ENCODE data around the gene REP15.
A peak's percentile ranks its signal among the peaks of the same experiment; 100 is the strongest.
"Not testable (repeated sequence)": the region's sequence is repeated elsewhere in the genome, so short reads cannot be mapped to it uniquely, and the experiment has no call there.

The REP15 gene, protein sequence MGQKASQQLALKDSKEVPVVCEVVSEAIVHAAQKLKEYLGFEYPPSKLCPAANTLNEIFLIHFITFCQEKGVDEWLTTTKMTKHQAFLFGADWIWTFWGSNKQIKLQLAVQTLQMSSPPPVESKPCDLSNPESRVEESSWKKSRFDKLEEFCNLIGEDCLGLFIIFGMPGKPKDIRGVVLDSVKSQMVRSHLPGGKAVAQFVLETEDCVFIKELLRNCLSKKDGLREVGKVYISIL

GRCh38 chr12:27696293-27696652 lies at the start of gene REP15:
REP15 (plus strand) TSS chr12:27696447; CDS start chr12:27696563, 116 bp downstream.
- no peak for DNase-seq

GRCh38 chr12:27650011-27650410 lies 46.2 kb upstream of the REP15 start:
- no peak for DNase-seq

DNA sequence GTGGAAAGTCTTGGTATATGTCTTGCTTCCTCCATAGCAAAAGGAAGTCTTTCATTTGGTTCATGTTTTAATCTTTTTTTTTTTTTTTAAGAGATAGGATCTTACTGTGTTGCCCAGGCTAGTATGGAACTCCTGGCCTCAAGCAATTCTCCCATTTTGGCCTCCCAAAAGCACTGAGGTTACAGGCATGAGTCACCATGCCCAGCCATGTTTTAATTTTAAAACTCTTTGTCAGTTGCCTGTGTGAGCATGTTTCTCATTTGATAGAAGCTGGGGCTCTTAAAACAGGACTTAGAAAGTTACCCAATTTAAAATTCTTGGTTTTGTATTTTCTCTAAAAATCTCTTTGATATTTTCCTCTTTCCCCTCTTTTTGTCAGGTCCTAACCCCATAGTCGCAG lies 45.0 kb upstream of the REP15 start:
- DNase-seq: no peak

DNA sequence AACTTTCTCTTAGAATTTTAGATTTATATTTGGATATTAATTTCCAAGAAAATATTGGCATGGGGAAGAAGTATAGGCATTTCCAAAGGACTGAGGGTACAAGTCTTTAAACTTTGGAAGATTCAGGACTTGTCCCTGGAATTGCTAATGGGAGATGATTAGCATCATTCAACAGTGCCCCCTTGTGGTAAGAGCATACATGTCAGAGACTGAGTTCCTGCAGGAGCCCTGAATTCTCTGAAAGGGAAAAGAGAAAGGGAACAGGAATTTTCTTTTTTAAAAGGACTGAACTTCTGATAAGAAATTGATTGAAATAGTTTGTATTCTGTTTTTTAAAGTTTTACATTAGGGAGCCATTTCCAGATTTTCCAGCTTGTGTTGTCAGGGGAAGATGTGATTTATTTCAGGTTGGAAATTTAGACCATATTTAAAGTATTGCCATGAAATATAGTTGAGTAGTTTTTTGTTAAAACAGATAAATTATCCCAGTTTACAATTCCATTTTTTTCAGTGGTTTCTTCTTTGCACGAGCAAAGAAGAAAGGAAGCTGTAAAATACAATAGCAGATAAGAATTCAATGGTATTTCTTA lies 44.0 kb upstream of the REP15 start:
- DNase-seq: peak; percentile 55

GRCh38 chr12:27653661-27654060 lies 42.6 kb upstream of the REP15 start:
- no peak for DNase-seq

DNA sequence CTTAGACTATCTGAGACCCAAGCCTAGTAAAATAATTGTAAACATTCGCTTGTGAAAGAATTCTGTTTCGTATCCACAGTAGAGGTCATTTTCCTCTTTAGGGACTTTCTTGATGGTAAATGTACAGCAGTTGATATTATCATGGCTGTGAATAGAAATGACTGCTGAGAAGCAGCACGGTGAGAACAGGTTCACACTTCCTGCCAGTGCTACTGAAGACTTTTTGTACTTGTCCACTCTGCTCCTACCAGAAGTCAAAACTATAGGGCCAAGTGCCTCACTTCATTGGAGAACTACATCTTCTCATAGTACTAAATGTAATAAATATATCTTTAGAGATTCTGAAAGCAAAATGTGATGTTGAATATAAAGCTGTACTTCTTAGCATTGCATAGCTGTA lies 40.8 kb upstream of the REP15 start:
- not testable (repeated sequence) for DNase-seq

GRCh38 chr12:27657296-27657695 lies 39.0 kb upstream of the REP15 start:
- no peak for DNase-seq

DNA sequence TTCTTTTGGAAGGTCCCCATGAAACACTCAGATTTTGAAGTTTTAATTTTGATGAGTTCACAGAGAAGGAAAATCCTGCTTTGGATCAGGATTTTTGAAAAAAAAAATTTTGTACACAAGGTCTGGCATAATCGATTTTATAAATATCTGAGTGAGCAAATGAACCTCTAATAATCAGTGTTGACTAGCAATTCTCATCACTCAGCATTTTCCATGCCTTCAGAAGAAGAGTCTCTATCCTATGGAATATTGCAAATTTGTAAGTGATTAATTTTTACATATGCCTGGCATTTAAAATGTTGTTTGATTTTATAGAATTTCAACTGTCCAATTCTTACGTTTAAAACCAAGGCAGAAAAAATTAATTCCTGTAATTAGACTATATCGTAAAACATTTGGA lies 30.5 kb upstream of the REP15 start:
- no peak for DNase-seq

- no peak for DNase-seq
These were observed 29.7 kb upstream of the REP15 start for GRCh38 chr12:27666510-27666909.

DNA sequence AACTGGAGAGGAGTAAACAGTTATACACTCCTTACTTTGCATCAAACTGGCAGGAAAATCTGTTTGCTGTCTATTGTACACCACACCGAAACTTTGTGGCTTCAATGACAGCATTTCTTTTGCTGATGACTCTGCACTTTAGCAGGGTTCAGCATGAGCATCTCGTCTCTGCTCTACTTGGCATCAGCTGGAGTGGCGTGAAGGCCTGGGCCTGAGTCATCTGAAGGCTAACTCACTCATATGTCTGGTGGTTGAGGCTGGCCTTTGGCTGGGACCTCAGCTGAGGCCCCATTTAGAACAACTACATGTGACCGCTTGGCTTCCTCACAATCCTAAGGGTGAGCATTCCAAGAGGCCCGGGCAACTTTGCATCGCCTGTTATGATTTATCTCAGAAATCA lies 28.7 kb upstream of the REP15 start:
- no peak for DNase-seq

DNA sequence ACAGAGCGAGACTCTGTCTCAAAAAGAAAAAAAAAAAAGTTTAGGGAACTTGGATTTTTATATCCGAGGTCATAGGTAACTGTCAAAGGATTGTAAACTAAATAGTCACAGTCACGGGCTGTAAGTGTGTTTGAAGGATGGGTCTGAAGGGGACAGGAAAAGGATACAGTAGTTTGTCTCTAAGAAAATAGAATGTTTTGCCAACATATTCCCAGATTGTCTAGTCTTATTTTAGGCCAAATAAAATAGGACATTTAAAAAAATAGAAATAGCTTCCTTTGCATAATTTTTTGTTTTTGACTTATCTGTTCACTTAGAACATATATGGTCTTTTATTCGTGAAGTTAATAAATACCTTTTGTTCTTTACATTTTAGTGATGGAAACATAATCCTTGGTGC lies 24.2 kb upstream of the REP15 start:
- no peak for DNase-seq

DNA sequence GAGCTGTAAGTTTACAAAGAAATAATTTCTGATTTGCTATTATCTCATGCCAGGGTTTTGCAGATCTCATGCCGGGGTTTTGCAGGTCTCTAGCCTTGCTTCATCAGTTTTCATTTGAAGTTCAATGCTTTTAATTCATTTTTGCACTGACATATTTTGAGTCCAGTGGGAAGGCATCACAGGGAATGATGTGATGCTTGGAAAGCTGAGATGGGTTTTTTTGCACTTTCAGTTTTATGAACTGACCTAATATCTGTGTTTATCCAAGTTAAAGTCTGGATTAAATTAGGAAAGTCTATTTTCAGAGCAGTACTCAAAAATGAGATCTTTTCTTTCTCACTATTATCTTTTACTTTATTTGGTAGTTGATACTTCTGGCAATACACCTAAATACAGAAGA lies 23.6 kb upstream of the REP15 start:
- no peak for DNase-seq

DNA sequence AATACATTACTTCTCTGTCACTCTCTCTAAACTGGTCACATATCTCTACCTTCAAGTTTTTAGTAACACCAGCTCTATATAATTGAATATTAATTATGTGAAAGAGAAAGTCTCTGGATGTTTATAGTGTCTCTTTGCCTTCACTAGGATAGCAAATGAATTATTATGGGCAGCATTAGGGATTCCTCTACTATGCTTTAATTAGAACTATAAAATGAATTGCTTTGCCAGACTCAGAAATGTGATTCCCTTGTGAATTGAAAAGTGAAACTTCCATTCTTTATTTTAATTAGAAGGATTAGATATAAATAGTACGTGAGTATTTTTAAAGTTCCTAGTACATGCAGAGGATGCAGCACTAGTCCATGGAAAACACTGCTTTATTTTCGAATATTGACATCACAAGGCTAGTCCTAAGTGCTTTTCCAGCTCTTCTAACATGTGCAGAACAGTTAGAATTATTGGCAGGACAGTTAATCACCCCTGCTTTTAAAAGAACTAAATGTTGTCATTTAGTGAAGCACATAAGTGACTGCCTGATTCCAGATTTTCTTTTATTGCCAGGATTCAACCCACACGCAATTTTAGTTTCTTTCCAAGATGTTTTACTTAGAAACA lies 23.0 kb upstream of the REP15 start:
- no peak for DNase-seq

GRCh38 chr12:27674989-27675388 lies 21.3 kb upstream of the REP15 start:
- DNase-seq: no peak

DNA sequence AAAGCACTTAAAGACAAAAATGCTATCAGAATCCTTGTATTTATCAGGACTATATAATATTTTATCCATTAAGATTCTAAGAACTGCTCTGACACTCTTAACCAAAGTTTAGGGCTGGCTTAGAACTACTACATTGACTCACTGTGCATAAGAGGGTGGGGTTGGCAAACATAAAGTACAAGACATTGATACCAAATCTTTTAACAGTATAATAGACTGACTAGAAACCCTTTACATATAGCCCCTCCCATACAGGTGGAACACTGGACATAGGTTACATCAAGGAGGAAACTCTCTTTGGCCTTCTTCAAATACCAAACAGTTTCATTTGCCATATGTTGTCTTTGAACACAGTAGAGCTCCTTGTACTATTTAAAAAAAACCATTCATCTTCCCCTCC lies 15.6 kb upstream of the REP15 start:
- DNase-seq: no peak

DNA sequence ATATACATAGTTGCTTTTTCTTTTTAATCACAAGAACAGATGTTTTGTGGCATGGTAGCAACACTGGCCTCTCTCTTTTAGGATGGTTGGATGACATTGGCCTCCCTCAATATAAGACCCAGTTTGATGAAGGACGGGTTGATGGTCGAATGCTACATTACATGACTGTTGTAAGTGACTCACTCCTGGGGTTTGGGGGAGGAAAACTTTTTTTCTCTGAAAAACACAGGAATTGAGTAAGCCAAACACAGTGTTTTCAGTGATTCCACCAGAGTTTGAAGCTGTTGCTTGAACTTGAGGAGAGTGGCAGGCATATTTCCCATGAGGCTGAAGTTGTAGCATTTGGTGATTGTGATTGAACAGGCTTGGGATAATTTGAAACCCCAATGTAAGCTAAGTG lies 13.7 kb upstream of the REP15 start:
- no peak for DNase-seq

DNA sequence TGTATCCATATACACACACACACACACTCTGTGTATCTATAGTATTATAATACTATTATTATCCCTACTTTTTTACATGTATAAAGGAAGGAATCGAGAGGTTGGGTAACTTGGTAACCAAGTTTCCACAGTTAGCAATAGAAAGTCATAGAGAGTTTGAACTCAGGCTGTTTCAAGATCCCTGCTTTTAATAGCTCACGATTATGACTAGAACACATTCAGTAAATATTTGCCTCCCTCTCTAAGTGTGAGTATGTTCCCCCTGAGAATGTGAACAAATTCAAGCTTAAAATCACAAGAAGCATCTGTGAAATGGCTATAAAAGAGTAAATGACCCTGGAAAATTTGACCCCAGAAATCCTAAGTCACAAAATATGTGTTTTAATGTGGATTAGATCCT lies 11.0 kb upstream of the REP15 start:
- DNase-seq: no peak

DNA sequence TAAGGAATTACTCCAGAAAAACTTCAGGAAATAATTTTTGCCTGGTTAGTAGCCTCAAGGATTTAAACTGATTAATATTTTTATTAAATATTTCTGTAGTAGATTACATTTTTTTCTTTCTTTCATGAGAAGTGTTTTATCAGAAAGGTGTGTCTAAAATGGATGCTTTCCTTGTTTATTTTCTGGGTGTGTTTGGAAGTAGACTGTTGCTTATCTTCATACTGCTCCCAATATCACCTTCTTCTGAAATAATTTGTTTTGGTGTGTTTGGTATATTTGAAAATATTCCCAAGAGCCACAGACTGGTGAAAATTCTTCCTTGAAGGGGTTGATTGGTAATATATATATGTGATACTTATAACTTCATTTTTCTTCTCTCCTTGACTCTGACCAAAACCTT lies 10.1 kb upstream of the REP15 start:
- DNase-seq: no peak

GRCh38 chr12:27688671-27689070 lies 7.6 kb upstream of the REP15 start:
- peak; percentile 21 for DNase-seq

DNA sequence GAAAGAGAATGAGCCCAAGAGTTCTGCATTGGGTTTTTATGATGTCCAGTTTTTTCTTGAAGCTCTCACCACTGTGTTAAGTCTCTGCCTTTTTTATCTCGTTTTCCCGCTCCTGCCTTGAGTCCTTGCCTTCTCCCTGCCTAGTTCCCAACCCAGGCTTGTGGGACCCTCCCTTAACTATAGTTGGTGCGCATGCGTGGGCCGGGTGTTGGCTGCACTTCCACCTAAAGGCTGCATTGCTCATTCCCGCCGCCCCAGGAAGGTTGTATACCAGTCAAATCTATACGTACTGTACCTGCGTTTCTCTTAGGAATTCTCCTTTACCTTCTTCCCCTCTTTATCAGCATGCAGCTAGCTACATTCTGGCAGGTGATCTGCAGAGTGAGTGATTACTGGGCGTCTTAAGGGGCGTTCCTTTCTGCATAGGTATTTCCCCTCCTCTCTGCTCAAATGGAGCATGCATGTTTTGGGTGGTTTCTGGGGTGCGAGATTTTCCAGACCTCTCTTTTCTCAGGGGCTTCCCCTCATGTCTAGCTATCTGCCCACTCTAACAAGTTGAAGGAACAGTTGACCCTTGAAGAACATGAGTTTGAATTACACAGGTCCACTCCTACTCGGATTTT lies 6.6 kb upstream of the REP15 start:
- DNase-seq: no peak

GRCh38 chr12:27693403-27693802 lies 2.8 kb upstream of the REP15 start:
- DNase-seq: no peak

DNA sequence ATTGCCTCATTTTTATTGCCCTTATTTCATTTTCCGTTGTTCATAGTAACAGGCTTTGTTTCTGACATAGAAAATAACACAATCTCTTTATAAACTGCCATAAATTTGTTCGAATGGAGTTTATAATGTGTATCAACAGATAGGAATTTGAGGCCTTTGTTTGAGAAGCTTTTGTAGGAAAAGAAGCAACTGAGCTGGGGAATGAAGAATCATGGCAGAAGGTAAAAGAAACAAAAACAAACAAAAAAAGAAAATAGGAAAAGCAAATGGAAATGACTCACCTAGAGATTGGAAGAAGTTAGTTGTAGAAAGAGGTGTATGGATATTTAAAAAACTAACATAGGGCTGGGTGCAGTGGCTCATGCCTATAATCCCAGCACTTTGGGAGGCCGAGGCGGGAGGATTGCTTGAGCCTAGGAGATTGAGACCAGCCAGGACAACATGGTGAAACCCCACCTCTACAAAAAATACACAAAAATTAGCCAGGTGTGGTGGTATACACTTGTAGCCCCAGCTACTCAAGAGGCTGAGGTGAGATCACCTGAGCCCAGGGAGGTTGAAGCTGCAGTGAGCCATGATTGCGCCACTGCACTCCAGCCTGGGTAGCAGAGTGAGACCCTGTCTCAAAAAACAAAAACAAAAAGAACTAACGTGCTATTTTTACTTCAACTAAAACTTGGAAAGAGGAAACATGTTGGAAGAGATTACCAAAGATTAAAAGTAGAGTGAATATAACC lies 523 bp upstream of the REP15 start:
- DNase-seq: no peak

DNA sequence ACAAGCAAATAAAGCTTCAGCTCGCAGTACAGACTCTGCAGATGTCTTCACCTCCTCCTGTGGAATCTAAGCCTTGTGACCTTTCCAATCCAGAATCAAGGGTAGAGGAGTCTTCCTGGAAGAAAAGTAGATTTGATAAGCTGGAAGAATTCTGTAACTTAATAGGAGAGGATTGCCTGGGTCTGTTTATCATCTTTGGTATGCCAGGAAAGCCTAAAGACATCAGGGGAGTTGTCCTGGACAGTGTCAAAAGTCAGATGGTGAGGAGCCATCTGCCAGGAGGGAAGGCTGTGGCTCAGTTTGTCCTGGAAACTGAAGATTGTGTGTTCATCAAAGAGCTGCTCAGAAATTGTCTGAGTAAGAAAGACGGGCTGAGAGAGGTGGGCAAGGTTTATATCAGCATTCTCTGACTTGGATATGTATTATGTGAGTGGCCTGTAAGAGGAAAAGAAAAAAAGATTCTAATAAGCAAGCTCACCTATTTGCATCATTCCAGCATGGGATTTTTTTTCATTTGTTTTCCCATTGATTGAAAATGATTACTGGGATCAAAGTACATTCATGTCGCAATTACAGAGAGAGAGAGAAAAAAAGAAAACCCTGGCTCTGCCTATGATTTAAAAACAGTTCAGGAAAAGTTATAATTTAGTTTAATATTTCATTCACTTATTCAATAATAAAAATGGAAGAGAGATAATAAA lies 767 bp downstream of the REP15 start:
- no peak for DNase-seq
